SU-DHL-6 (cell line): ENCODE measurements around the gene PFKL.
A peak's percentile ranks its signal among the peaks of the same experiment; 100 is the strongest.

Experiments
- H2AFZ ChIP-seq: fragments of 200-600 bp; sonication (generic); 2 replicates; pipeline ENCODE4 v1.6.1; 2014; ENCODE audit warnings: low read depth, mild to moderate bottlenecking, moderate library complexity, mixed read lengths, antibody characterized with exemption, low read length; ENCODE audit not compliant: severe bottlenecking
- H3F3A ChIP-seq: fragments of 200-600 bp; shearing (Covaris generic); 2 replicates; pipeline ENCODE4 v1.6.0; 2016; ENCODE audit warnings: antibody characterized with exemption, mild to moderate bottlenecking; ENCODE audit not compliant: insufficient read depth
- H3K27ac ChIP-seq: fragments of 200-600 bp; sonication (generic); 2 replicates; pipeline ENCODE4 v1.5.1; 2016; ENCODE audit warnings: low read depth, mild to moderate bottlenecking, low read length, moderate library complexity, mixed read lengths
- H3K27me3 ChIP-seq: fragments of 200-600 bp; sonication (generic), shearing (Covaris generic); 2 replicates; pipeline ENCODE4 v1.6.0; 2014; ENCODE audit warnings: mild to moderate bottlenecking, low read length
- H3K36me3 ChIP-seq: fragments of 200-600 bp; sonication (generic); 2 replicates; pipeline ENCODE4 v1.6.1; 2014; ENCODE audit warnings: mild to moderate bottlenecking, low read length, mixed read lengths
- H3K4me2 ChIP-seq: fragments of 300-600, 200-600 bp; shearing (Covaris generic), sonication (generic); 2 replicates; pipeline ENCODE4 v1.6.0; 2014; ENCODE audit warnings: low read length, low read depth, mild to moderate bottlenecking; ENCODE audit not compliant: poor library complexity, severe bottlenecking
- H3K4me3 ChIP-seq: fragments of 200-600 bp; sonication (generic); 2 replicates; pipeline ENCODE4 v1.5.1; 2014; ENCODE audit warnings: antibody characterized with exemption, low read length, mild to moderate bottlenecking, mixed read lengths; ENCODE audit not compliant: insufficient read depth, poor library complexity, severe bottlenecking
- H3K79me2 ChIP-seq: fragments of 200-600 bp; sonication (generic); 2 replicates; pipeline ENCODE4 v1.6.1; 2014; ENCODE audit warnings: mild to moderate bottlenecking, low read length, moderate library complexity; ENCODE audit not compliant: insufficient read depth
- H3K9ac ChIP-seq: fragments of 200-600 bp; sonication (generic); 2 replicates; pipeline ENCODE4 v1.7.0; 2014; ENCODE audit warnings: mild to moderate bottlenecking, low read length
- H3K9me2 ChIP-seq: fragments of 200-600 bp; sonication (generic); replicated peaks from 2 replicates; pipeline ENCODE4 v1.6.1; 2014; ENCODE audit warnings: low read length; ENCODE audit not compliant: insufficient read depth
- H3K9me3 ChIP-seq: fragments of 200-600 bp; sonication (generic); 2 replicates; pipeline ENCODE4 v1.6.1; 2014; ENCODE audit warnings: low read length, mixed read lengths; ENCODE audit not compliant: insufficient read depth
- H4K20me1 ChIP-seq: fragments of 200-600 bp; sonication (generic); 2 replicates; pipeline ENCODE4 v1.6.1; 2014; ENCODE audit warnings: low read depth, mild to moderate bottlenecking, antibody characterized with exemption, low read length, moderate library complexity, mixed read lengths
- CTCF ChIP-seq: fragments of 200-600 bp; sonication (generic); IDR thresholded peaks from one replicate; pipeline ENCODE4 v1.5.1; 2017; ENCODE audit warnings: antibody characterized with exemption, mild to moderate bottlenecking, low read length, moderate library complexity; ENCODE audit not compliant: insufficient read depth, poor library complexity, severe bottlenecking
- EZH2phosphoT487 ChIP-seq: fragments of 200-600 bp; sonication (generic), shearing (Covaris generic); conservative IDR thresholded peaks from 2 replicates; pipeline ENCODE4 v1.6.1; 2018; ENCODE audit warnings: mild to moderate bottlenecking, antibody characterized with exemption, low read length, moderate library complexity, mixed read lengths

Gene PFKL

GRCh38 chr21:44296916-44297315 is 2.9 kb upstream of the PFKL start:
- Histone ChIP-seq H3K9me3 (no peaks in the 10 kb centered on the region), H3K4me2 (no peak overlapping the region), H3K79me2 (peaks cover 14% of the 10 kb centered on the region), H3K9ac (no peak overlapping the region), H2AFZ (no peak overlapping the region), H3K9me2 (no peaks in the 10 kb centered on the region), H3K27me3 (no peaks in the 10 kb centered on the region), H3K36me3 (no peaks in the 10 kb centered on the region), H4K20me1 (no peaks in the 10 kb centered on the region; the same call in 1 of the 2 replicates), H3F3A (peaks cover 6% of the 10 kb centered on the region), H3K4me3 (no peak overlapping the region), H3K27ac (no peak overlapping the region)
- no peak for TF ChIP-seq EZH2phosphoT487
- TF ChIP-seq CTCF: no peak

- Histone ChIP-seq H3K9me2 (no peaks in the 10 kb centered on the region), H3K27me3 (no peaks in the 10 kb centered on the region), H3K27ac (no peak overlapping the region), H3K36me3 (no peaks in the 10 kb centered on the region), H3K9me3 (no peaks in the 10 kb centered on the region), H3K9ac (no peak overlapping the region), H3K4me3 (no peak overlapping the region), H3K79me2 (peaks cover 21% of the 10 kb centered on the region), H2AFZ (no peak overlapping the region), H3K4me2 (no peak overlapping the region), H3F3A (peaks cover 6% of the 10 kb centered on the region), H4K20me1 (no peaks in the 10 kb centered on the region; the same call in 1 of the 2 replicates)
- TF ChIP-seq CTCF (peak; percentile 33), EZH2phosphoT487 (no peak)
Measured at GRCh38 chr21:44297525-44298290, 2.1 kb upstream of the PFKL start.

GRCh38 chr21:44298301-44298700 is 1.6 kb upstream of the PFKL start:
- no peak overlapping the region for H3K27ac ChIP-seq
- no peak overlapping the region for H3K9ac ChIP-seq
- TF ChIP-seq EZH2phosphoT487: no peak
- no peak for TF ChIP-seq CTCF
- peaks cover 21% of the 10 kb centered on the region for H3K79me2 ChIP-seq
- H3K9me2 ChIP-seq: no peaks in the 10 kb centered on the region
- H3K4me2 ChIP-seq: no peak overlapping the region
- peaks cover 6% of the 10 kb centered on the region for H3F3A ChIP-seq
- H4K20me1 ChIP-seq: no peaks in the 10 kb centered on the region; the same call in 1 of the 2 replicates
- no peaks in the 10 kb centered on the region for H3K27me3 ChIP-seq
- no peak overlapping the region for H2AFZ ChIP-seq
- no peaks in the 10 kb centered on the region for H3K9me3 ChIP-seq
- no peaks in the 10 kb centered on the region for H3K36me3 ChIP-seq
- no peak overlapping the region for H3K4me3 ChIP-seq
